Panc1 (cell line): ENCODE results near the gene C5AR1.
"Not testable (repeated sequence)": the region's sequence is repeated elsewhere in the genome, so short reads cannot be mapped to it uniquely, and the experiment has no call there.

Experiments
- CTCF ChIP-seq: fragments of 450-650 bp; IDR thresholded peaks from 2 replicates; pipeline ENCODE4 v1.5.1; 2017; ENCODE audit warnings: mild to moderate bottlenecking
- POLR2AphosphoS5 ChIP-seq: IDR thresholded peaks from 2 replicates; pipeline ENCODE4 v1.6.1; 2012; ENCODE audit warnings: mild to moderate bottlenecking, low read depth, low read length, moderate library complexity
- REST ChIP-seq, 2 experiments: IDR thresholded peaks; 2 replicates each; pipeline ENCODE4 v1.6.1; 2011 to 2012; ENCODE audit warnings: low read depth in 2 of 2, control low read depth in 1 of 2, low read length in 1 of 2, mild to moderate bottlenecking in 1 of 2, moderate library complexity in 1 of 2; ENCODE audit not compliant: insufficient read depth in 1 of 2
- SIN3A ChIP-seq: IDR thresholded peaks from 2 replicates; pipeline ENCODE4 v1.6.1; 2012; ENCODE audit warnings: low read depth, mild to moderate bottlenecking, low read length, moderate library complexity, borderline replicate concordance; ENCODE audit not compliant: insufficient read depth

DNA sequence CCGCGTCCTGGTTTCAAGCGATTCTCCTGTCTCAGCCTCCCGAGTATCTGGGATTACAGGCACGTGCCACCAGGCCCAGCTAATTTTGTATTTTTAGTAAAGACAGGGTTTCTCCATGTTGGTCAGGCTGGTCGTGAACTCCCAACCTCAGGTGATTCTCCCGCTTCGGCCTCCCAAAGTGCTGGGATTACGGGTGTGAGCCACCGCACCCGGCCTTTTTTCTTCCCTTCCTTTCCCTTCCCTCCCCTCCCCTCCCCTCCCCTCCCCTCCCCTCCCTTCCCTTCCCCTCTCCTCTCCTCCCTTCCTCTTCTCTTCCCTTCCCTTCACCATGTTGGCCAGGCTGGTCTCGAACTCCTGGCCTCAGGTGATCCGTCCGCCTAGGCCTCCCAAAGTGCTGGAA, 8.8 kb upstream of the C5AR1 start:
- TF ChIP-seq POLR2AphosphoS5; CTCF; REST (IDR thresholded peaks at IDR 0.05; ENCODE audit: insufficient read depth in 1 of 2, low read depth in 2 of 2, low read length in 1 of 2); SIN3A: not testable (repeated sequence)
